AG04450 (cell line): ENCODE data around the gene DNAH3. TPM values are rescaled to one million over a fixed set of nuclear protein-coding genes. Genes with fewer than 3 reads are reported as not detected.
"Not testable (repeated sequence)": the region's sequence is repeated elsewhere in the genome, so short reads cannot be mapped to it uniquely, and the experiment has no call there.

Experiments
- CTCF ChIA-PET: fragments of 300-600, 350-600 bp; formaldehyde crosslinking; extraction: SDS; loops from one replicate; lab custom pipeline; 2022; ENCODE audit warnings: antibody characterized with exemption, inconsistent platforms; lab: Charles Lee
- POLR2A ChIA-PET: fragments of 350-600 bp; formaldehyde crosslinking; extraction: SDS; loops from one replicate; lab custom pipeline; 2021; ENCODE audit warnings: antibody characterized with exemption, inconsistent platforms; lab: Yijun Ruan, JAX
- DNase-seq: peaks from one replicate; pipeline ENCODE4 v3.0.0-alpha.2; 2011; ENCODE audit warnings: low read depth, low spot score
- H3K27ac ChIP-seq: one replicate; pipeline ENCODE4 v1.5.1; 2012; ENCODE audit warnings: low read depth, low read length, control low read depth
- H3K27me3 ChIP-seq: one replicate; pipeline ENCODE4 v1.6.0; 2012; ENCODE audit warnings: low read length; ENCODE audit not compliant: control insufficient read depth, insufficient read depth
- H3K4me3 ChIP-seq: 2 replicates; pipeline ENCODE4 v1.5.1; 2011; ENCODE audit warnings: mild to moderate bottlenecking, low read depth, low read length, control low read depth
- H3K9me3 ChIP-seq: 2 replicates; pipeline ENCODE4 v1.5.1; 2012; ENCODE audit warnings: low read length; ENCODE audit not compliant: control insufficient read depth, insufficient read depth
- CTCF ChIP-seq: IDR thresholded peaks from 2 replicates; pipeline ENCODE4 v1.5.1; 2011; ENCODE audit warnings: low read depth, low read length, control low read depth, inconsistent platforms
- polyA minus RNA-seq: library from RNA; depleted of rRNA, polyadenylated mRNA; stranded (reverse); fragments of >200 nt; gene quantifications from 2 replicates; pipeline ENCODE4 v1.2.3, GENCODE V29; 2011; rRNA and poly(A)+ RNA removed
- polyA plus RNA-seq: library from polyadenylated mRNA; depleted of rRNA; stranded (reverse); fragments of >200 nt; gene quantifications from 2 replicates; pipeline ENCODE4 v1.2.3, GENCODE V29; 2011; rRNA removed

The DNAH3 gene
- polyA plus RNA-seq: not detected in 2 replicates
- polyA minus RNA-seq: not detected in 2 replicates

GRCh38 chr16:21150375-21151001 is at the start of gene DNAH3:
TSS of gene DNAH3 (minus strand) at chr16:21150846. CDS start at chr16:21150319, 527 bp downstream.
- Histone ChIP-seq H3K9me3 (no peaks in the 10 kb centered on the region), H3K27ac (no peak within 1 kb of the TSS), H3K4me3 (no peak within 1 kb of the TSS), H3K27me3 (peaks cover 11% of the 10 kb centered on the region)
- no peak for DNase-seq
- POLR2A ChIA-PET: interaction anchor here (0.6 kb wide), 1 partner anchor 20 kb away, joined by 4 read pairs; no protein-coding TSS in a partner anchor
- CTCF ChIA-PET: no interaction called here
- no peak for TF ChIP-seq CTCF

GRCh38 chr16:21199607-21200218 is 49.1 kb upstream of the DNAH3 start:
- DNase-seq: no peak
- no peak for TF ChIP-seq CTCF
- Histone ChIP-seq H3K27me3 (peaks cover 31% of the 10 kb centered on the region), H3K9me3 (no peaks in the 10 kb centered on the region), H3K4me3 (no peak overlapping the region), H3K27ac (no peak overlapping the region)
- CTCF ChIA-PET: interaction anchor here (3.2 kb wide), 1 partner anchor 11 kb away, joined by 13 read pairs; no protein-coding TSS in a partner anchor
- POLR2A ChIA-PET: no interaction called here

GRCh38 chr16:21197621-21198020 is 47.0 kb upstream of the DNAH3 start:
- no peaks in the 10 kb centered on the region for H3K9me3 ChIP-seq
- no peak for TF ChIP-seq CTCF
- no peak for DNase-seq
- ChIA-PET POLR2A (no interaction called here), CTCF (interaction anchor here (1.1 to 3.2 kb wide), 2 partner anchors 9 kb away, joined by 4 to 13 read pairs; no protein-coding TSS in a partner anchor)
- no peak overlapping the region for H3K4me3 ChIP-seq
- H3K27me3 ChIP-seq: peaks cover 24% of the 10 kb centered on the region
- no peak overlapping the region for H3K27ac ChIP-seq

- no peak for DNase-seq
- H3K27me3 ChIP-seq: peaks cover 23% of the 10 kb centered on the region
- H3K27ac ChIP-seq: no peak overlapping the region
- ChIA-PET POLR2A (no interaction called here), CTCF (interaction anchor here (1.1 kb wide), 1 partner anchor 9 kb away, joined by 4 read pairs; no protein-coding TSS in a partner anchor)
- H3K4me3 ChIP-seq: no peak overlapping the region
- H3K9me3 ChIP-seq: no peaks in the 10 kb centered on the region
- no peak for TF ChIP-seq CTCF
Observed at GRCh38 chr16:21197112-21197511, 46.5 kb upstream of the DNAH3 start.

GRCh38 chr16:21195330-21195729 is 44.7 kb upstream of the DNAH3 start:
- DNase-seq, H3K27ac ChIP-seq, CTCF ChIA-PET, POLR2A ChIA-PET, H3K4me3 ChIP-seq, H3K9me3 ChIP-seq: not testable (repeated sequence)
- peaks cover 18% of the 10 kb centered on the region for H3K27me3 ChIP-seq
